NCI-H510A (cell line): ENCODE data around the gene IMMP2L.
"Not testable (repeated sequence)": the region's sequence is repeated elsewhere in the genome, so short reads cannot be mapped to it uniquely, and the experiment has no call there.

ENCODE experiments used
- DNase-seq: peaks from one replicate; lab custom pipeline; 2025; lab: John Stamatoyannopoulos, UW

IMMP2L gene

GRCh38 chr7:111262293-111263116 lies 299.8 kb downstream of the IMMP2L start:
- DNase-seq = no peak

- no peak for DNase-seq
Observed at GRCh38 chr7:111261496-111261895, 300.8 kb downstream of the IMMP2L start.

GRCh38 chr7:111259991-111260390 lies 302.3 kb downstream of the IMMP2L start:
- DNase-seq = no peak

DNA sequence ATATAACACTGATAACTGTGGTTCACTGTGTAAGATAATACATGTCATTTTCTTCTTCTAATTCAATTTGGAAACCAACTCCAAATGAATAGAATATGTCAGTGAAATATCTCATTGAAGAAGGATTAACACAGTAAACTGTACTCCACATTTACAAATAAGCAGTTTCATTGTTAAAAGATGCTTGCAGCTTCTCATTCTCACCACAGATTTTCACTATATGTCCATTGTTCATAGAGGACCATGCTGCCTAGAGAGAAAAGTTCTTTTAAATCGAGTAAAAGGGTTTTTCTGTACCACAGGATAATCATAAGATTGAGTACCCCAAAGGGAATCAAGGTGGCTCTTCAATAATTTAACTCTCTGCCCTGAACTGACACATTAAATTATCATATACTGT lies 305.9 kb downstream of the IMMP2L start:
- no peak for DNase-seq

GRCh38 chr7:111255576-111255975 lies 306.7 kb downstream of the IMMP2L start:
- DNase-seq = no peak

GRCh38 chr7:111251365-111251764 lies 310.9 kb downstream of the IMMP2L start:
- DNase-seq = not testable (repeated sequence)

GRCh38 chr7:111249807-111250206 lies 312.5 kb downstream of the IMMP2L start:
- DNase-seq = not testable (repeated sequence)

DNA sequence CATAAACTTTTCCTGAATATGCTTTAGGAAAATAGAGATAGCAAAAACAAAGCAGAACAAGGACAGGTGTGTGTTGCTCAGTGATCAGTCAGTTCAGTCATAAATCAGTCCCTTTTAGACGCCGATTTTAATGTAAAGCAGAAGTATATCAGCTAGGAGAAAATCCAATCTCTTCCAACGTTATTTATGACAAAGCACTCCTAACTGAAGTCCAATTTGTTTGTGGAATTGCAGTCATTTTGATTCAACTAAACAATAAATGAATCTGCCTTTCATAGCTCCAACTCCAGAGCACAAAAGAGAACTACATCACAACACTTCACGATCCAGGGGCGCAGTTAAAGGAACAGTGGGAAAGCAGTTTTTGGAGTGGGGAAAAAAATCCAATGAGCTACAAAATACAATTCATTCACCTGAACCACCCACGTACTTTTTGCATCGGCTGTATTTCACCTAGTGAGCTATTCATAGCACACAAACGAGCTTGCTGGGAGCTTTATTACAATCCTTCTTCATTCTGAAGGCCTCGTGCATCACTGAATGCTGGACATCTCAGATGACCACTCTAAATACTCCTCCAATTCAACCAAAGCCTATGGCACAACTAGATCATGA lies 320.0 kb downstream of the IMMP2L start:
- DNase-seq = no peak

DNA sequence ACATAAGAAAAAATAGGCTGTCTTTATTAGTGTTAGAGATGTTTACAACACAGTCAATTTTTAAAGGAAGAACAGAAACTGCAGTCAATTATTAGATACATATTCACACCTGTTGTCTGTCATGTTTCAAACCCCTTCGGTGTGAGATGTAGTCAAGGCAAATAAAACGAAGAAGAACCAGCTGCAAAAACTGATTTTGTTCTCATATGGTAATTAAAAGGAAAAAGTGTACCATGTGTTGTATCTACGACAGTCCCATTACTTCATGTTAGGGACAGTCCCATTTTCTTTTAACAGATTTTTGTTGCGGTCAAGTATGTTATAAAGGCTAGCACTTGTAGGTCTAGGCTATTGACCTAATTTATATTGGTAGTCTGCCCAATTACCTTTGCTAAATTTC lies 321.9 kb downstream of the IMMP2L start:
- no peak for DNase-seq

DNA sequence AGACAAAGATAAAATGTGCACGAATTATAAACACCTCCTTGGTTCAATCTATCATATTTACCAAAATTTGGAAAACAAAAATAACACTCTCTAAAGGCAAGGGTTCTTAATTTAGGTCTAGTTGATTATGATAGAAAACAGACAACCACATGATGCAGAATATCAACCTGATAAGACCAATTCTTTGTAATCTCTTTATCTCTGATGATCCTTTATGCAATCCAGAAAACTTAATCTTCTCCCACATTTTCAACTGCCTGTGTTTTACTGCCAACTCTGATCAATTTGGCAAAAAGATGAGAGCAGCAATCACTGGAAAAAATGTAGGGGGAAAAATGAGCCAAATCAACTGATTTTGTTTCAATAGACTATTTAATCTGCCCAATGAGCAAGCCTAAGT lies 322.9 kb downstream of the IMMP2L start:
- no peak for DNase-seq

DNA sequence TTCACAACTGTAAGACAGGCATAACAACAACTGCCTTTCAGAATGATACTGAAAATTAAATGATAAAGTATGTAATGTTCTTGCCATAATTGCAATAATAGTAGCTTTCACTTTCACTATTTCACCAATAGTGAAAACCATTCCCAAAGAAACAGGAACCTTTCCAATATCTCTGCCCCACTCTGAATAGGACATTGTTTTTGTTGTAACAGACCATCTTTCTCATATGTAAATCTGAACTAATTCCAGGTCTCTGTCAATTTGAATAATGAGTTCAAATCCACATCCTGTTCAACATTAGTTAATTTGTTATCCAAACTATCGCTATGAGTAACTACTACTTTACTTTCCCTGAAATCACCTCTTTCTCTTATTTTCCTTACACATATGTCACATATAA lies 323.4 kb downstream of the IMMP2L start:
- no peak for DNase-seq

DNA sequence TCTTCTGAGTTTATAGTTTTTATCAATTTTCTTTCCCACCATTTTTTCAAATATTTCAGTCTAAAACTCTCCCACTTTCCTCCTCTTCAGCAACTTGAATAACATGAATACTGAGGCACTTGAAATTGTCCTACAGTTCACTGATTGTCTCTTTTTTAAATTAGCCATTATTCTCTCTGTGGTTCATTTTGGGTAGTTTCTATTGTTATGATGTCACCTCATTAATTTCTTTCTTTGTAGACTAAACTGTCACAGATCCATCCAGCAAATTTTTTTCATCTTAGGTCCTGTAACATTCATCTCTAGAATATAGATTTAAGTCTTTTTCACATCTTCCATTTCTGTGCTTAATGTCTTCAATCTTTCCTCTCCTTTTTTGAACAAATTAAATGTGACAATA lies 326.6 kb downstream of the IMMP2L start:
- DNase-seq = no peak

DNA sequence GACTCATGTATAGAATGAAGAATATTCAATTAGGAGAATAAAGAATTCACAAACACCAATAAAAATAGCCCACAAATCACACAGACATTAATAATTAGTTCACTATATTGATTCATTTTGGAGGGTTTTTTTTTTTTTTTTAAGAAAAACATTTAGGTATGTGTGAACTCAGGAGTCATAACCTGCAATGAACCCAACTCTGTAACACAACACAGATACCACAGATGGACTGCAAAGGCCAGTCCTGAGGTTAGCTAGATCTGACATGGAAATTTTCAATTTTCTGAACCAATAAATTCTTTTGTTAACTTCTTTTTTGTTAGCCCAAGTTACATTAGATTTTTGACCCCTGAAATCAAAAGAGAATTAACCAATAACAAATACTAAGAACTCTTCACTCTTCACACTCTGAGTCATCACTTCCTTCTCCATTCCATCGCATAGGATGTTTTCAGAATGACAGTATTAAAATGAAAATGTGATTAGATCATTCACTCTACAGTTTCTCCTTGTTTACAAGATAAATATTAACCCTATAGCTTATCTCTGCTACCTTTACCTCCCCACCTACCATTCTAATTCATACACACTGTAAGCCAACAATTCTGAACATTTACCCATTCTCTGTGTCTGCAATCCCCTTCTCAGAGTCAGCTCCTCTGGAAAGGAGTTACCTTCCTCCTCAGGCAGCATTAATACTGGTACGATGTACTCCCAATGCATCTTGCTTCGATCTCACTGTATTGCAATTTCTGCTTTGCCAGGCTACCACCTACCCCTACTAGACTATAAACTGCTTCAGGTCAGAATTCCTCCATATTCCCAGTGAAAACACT lies 329.8 kb downstream of the IMMP2L start:
- no peak for DNase-seq

- DNase-seq = no peak
Observed at GRCh38 chr7:111229916-111230315, 332.4 kb downstream of the IMMP2L start.

DNA sequence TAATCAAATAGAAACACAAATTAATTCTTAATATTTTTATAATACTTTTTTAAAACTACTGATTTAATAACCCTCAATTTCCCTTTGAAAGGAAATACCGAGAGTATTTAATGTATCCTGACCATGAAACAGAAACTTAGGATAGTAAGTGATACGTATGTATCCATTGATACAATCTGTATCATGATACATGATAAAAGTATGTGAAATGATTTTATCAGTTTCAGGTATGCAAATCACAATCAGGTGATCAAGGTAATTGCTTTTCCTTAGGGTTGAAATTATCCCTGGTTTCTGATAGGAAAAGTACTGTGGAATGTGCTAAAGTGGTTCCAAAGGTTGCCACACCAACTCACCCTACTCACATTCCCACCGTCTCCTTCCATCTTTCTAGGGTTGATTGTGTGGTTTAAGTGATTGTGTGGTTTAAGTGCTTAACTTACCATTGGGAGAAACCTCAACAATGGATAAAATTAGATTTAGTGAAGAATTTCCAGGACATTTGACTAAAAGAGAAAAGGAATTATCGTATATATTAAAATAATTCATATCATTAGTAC lies 333.0 kb downstream of the IMMP2L start:
- no peak for DNase-seq

- no peak for DNase-seq
Observed at GRCh38 chr7:111228437-111228836, 333.9 kb downstream of the IMMP2L start.

DNA sequence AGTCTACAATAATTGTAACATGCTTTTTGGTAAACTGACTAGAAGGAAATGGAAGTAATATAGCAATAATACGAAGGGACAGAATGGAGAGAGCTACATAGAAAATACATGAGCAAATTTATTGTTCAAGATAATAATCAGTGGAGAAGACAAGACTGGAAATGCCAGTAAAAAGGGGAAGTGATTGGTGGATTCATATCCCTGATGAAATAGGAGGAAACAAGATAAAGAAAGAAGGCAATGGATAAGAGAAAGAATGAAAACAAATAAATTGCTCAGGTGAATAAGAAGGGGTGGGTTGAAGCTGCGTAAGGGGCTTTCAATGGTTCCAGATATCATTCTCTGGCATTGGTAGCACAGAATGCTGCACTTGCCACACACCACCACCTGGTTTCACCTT lies 335.5 kb downstream of the IMMP2L start:
- no peak for DNase-seq

- no peak for DNase-seq
Observed at GRCh38 chr7:111224354-111225231, 337.7 kb downstream of the IMMP2L start.

DNA sequence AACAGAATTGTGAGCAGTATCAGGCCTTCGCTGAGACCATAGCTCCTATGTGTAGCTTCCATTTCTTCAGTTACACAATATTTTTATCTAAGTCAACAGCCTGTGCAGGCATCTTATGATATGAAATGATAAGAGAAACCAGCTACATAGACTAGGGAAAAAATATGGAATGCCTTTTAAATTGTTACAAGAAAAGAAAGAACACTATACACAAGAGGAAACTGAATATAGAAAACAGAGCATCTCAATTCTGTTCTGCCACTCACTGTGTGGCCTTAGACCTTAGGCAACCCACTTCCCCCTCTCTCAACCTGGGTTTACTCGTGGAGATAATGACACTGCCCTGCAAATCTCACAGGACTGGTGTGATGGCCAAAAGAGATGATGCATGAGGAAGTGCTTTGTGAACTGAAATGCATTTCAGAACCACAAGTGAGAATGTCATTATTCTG lies 338.5 kb downstream of the IMMP2L start:
- no peak for DNase-seq

DNA sequence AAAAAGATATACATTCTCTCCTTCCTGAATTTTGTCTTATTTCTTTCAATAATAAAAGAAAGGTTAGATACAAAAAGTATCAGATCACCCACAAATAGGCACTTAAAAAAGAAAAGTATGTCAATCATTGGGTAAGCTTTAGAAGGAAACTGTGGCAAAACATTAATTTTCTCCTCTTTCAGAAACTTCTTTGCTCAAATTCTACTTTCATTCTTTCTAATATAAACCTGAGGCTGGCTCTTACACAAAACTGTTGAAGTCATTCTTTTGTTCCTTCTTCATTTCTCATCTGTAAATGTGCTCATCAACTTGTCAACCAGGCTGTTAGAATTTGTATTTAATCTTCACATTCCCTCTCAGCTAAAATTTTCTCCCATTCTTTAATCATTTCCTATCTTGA lies 346.7 kb downstream of the IMMP2L start:
- no peak for DNase-seq

DNA sequence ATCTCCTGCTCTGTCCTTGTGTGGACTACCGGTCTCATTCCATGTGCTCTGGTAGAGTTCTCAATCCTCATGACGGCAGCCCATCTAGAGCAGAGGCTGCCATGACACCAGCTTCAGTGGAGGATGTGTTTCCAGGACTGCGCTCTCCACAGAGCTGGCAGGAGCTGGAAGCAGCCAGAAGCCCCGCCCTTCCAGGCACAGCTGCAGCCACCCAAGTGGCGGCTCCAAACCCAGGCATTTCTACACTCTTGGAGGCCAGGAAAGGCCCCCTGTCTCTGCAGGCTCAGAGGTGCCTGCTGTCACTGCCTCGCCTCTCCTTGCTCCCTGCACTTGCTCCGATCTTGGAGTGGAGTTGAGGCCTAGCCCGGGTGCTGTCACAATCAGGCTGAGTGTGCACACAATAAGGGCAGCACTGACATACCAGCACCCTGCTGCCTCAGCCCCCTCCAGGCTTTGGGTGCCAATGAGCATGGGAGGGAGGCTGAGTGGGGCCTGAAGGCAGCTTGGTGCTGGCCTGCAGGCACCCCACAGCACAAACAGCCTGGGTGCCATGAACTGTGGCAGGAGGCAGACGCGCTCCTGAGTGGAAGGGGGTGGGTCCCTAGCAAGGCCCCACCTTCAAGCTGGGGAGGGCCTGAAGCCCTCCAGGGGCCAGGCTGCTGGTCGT lies 349.3 kb downstream of the IMMP2L start:
- DNase-seq = no peak
